GM21447 (cell line): ENCODE measurements around the gene NCAN.

Source experiments
- ATAC-seq: cut with Tn5 transposase; IDR thresholded peaks from one replicate; pipeline ENCODE4 v1.9.1; 2021; ENCODE audit not compliant: unreplicated experiment

Gene NCAN

DNA sequence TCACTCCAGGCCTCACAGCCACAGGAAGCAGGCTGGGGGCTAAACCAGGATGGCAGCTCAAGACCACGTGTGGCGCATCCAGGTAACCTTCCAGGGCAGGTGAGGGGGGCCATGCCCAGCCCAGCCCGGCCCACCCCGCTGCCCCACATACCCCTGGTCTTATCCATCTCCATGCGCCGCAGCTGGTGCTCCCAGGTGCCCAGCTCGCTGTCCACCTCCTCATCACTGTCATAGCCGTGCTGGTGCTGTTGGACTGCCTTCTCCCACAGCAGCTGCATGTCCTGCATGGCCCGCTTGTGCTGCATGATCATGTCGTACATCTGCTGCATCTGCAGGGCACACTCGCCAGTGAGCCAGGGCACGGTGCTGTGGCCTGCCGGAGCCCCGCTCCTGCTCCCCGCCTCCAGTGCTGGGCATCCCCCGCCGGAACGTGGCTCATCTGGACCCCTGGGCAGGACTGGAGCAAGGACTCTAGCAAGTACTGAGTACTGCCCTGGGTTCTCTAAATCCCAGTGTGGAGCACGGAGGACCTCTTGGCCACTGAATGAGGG, 67.4 kb downstream of the NCAN start:
- ATAC-seq, result no peak

DNA sequence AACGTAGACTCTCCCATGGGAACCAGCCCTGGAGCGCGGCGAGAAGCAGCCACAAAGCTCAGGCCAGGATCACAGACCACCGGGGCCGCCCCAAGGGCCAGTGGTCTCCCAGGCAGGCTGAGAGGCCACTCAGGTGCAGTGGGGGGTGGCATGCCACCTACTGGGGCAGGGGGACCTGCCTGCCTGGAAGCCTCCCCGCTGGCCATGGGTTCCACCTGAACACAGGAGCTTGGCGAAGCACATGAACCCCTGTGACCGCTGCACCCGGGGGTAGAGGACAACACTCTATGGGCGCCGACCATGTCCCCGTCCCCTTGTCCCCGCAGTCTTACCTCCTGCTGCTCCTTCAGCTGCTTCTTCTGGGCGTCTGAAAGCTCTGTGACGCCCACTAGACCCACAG, 68.1 kb downstream of the NCAN start:
- no peak for ATAC-seq

DNA sequence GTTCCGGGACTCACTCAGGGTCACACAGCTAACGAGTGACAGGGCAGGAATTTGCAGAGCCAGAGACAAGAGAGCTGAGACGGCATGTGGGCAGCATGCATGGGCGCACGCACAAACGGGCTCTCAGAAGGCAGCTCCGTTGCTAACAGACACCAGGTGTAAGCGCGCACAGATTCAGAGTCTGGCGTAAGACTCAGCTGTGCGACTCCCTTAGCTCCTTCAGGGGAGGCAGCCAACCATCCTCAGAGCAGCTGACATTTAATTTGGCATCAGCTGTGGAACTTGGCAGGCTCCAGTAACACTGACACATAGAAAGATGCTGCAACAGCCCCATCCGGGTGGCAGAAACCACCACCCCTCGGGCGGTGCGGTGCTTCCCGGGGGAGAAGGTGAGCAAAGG, 68.8 kb downstream of the NCAN start:
- ATAC-seq, result no peak

DNA sequence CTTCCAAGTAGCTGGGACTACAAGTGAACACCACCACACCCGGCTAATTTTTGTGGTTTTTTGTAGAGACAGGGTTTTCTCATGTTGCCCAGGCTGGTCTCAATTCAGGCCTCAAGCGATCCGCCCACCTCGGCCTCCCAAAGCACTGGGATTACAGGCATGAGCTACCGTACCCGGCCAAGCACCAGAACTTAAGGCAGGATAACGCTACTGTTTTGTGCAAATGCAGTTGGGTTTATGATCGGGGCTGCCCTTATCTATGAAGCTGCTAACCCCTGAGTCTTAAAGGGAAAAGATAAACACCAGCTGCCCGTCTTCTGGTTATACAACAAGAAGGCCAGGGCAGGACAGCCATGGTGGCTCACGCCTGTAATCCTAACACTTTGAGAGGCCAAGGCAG, 73.9 kb downstream of the NCAN start:
- ATAC-seq, result no peak

DNA sequence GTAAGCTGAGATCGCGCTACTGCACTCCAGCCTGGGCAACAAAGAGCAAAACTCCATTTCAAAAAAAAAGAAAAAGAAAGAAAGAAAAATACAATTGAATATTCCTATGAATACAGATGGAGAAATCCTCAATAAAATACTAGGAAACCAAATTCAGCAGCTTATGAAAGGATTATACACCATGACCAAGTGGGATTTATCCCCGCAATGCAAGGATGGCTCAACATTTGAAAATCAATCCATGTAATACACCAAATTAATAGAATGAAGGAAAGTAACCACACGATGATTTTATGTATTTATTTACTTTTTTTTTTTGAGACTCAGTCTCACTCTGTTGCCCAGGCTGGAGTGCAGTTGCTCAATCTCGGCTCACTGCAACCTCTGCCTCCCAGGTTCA, 80.8 kb downstream of the NCAN start:
- no peak for ATAC-seq

DNA sequence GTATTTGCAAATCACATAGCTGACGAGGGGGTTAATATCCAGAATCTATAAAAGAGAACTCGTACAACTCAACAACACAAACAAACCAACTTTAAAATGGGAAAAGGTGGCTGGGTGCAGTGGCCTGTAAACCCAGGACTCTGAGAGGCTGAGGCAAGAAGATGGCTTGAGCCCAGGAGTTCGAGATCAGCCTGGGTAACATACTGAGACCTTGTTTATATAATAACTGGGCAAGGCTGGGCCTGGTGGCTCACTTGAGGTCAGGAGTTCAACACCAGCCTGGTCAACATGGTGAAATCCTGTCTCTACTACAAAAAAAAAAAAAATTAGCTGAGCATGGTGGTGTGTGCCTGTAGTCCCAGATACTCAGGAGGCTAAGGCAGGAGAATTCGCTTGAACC, 83.2 kb downstream of the NCAN start:
- no peak for ATAC-seq

DNA sequence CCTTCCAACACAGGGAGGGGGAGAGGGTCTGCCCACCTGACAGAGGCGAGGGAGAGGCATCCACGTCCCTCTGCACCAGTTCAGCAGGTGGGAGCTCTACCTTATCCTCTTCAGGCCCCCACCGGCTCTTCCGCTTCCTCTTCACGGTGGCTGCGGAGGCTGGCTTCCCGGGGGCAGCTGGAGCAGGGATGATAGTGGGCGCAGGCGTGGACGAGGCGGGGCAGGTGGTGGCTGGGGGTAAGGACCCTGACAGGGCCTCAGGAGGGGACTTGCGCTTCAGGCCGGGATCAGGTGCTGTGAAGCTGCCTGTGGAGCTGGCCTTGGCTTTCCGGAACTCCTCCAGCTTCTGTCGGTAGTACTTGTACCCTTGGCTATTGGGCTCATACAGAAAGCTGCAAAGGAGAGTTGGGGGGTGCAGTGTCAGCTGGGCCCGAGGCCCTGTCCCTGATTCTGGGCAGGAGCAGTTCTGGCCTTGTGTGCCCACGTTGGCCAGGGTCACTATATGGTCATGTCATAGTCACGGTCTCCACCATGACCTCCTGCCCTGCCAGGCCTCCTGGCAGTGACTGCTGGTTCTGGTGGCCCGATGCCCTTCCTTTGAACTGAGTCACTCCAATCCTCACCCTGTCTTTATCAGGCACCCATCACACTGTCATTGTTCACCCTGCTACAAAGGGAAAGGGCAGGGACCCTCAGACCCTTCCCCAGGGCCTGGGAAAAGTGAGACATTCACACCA, 85.4 kb downstream of the NCAN start:
- ATAC-seq, result no peak

DNA sequence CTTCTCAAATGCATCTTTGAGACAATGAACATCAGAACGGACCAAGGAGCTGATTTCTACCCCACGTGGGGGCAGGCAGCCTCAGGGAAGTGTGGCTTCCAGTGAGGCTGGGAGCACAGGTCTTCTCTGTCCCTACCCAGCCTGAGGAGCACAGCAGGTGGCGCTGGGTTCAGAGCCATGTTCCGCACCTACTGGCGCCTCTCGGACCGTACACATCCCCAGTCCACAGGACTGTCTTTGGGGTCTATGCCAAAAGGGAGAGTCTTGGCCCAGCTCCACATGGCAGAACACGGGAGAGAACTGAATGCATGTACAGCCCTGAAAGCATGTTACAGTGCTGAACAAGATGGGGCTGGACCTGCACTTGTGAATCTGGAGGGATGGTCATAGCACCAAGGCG, 86.0 kb downstream of the NCAN start:
- ATAC-seq, result no peak

DNA sequence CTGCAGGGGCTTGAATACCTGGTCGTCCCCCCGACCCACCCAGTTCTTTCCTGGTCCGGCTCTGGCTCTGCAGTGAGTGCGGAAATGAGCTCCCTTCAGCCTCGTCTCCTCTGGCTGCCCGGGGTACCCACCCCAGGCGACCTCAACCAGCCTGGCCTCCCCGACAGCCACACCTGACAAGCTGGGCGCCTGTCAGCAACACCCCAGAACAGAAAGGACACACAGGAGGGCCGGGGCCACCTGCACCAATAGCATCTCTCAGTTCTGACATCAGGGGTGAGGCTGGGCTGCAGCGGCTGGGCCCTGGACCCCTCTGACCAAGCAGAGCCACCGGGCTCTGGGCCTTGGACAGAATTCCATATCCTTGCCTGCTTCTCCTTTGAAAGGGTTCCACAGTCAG, 88.9 kb downstream of the NCAN start:
- ATAC-seq, result no peak
